NCI-H510A (cell line): Measurements from ENCODE around the gene FASTK.

ENCODE experiments used
- DNase-seq: peaks from one replicate; lab custom pipeline; 2025; lab: John Stamatoyannopoulos, UW

FASTK gene

DNA sequence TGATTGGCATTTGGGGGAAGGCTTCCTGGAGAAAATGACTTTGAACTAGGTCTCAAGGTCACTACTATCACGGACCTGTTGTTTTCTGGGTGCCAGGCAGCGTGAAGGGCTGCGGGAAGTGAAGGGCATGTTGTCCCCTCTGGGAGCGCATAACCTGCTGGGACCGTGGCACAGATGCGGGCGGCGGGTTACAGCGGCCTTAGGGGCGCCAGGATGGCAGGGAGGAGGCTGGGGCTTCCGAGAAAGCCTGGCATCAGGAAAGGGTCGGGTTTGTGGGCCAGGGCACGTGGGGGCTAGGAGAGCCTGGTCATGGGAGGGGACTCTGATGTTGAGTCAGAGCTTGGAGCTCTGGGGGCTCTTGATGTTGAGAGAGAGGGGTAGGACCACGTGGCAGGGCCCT, 15.1 kb downstream of the FASTK start:
- no peak for DNase-seq

DNA sequence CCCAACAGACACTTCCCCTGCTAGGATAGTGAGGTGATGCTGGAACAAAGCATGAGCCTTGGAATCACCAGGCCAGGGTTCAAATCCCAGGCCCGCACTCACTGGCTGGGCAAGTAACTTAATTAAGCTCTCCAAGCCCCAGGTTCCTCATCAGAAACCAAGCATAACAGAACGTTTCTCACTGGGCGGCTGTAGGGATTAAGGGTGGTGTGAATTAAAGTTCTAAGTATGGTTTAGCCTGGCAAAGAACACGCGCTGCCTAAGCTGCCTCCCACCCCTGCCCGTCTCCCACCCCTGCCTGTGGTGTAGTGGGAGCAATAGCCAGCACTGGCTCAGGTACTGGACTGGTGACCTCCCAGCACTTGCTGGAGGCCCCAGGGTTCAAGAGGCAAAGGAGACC, 15.6 kb downstream of the FASTK start:
- no peak for DNase-seq

- no peak for DNase-seq
Observed at GRCh38 chr7:151064454-151064853, 16.2 kb downstream of the FASTK start.

DNA sequence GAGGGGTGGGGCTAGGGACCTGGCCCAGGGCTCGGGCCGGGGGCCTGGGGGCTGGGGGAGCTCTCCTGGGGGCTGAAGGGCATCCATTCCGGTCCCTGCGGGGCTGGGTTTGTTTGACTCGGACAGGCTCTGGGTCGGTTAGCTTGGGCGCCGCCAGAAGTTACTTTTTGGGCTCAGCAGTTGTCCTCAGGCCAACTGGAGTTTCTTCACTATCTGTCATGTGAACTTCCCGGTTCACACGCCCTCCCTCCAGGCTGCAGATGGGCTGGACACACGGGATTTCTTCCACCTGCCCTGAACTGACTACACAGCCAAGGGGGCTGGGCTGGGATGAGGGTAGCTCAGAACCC, 17.4 kb downstream of the FASTK start:
- no peak for DNase-seq

DNA sequence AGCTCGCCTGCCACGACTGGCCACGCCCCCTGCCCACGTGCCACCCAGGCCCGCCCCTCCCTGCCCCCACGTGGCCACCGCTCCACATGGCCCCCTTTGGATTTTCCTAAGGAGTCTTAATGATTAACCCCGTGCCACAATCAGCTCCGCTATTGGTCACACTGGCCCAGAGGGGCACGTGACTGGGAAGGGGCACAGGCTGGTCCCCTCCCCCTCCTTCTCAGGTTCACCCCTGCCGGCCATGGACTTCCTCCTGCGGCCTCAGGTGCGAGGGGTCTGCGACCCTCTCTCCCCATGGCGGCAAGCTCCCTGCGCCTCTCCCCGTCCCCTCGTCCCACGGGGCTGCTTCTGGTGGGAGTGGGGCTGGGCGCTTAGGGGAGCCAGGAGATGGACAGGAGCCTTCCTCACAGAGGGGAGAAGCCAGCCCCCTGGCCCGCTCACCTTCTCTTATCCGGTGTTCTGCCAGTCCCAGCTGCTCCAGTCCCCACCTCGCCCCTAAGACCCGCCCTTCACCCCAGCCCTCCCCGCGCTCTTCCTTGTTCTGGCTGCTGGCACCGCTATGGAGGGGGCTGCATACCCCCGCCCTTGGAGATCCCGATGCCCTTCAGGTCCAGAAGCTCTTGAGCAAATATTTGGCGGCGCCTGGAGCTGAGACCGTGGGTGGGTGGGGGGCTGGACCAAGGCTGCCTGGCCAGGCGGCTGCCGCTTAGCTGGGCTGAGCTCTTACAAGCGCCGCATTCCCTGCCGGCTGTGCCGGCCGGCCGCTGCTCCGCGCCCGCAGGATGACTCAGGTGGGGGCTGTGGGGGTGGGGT, 18.0 kb downstream of the FASTK start:
- DNase-seq = no peak

DNA sequence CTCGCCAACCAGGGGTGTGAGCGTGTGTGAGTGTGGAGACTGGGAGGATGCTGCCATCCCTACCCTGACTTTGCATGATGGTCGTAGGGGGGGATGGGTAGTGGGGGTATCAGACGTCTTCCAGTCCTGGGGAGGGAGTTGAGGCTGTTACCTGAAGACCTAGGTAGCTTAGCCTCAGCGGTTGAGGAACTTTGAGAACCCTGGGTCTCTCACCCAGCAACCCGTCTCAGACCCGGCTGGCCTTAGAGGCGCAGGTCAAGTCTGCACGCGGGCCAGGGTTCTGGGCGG, 18.6 kb downstream of the FASTK start:
- DNase-seq = no peak

GRCh38 chr7:151061213-151062110, 19.1 kb downstream of the FASTK start:
- DNase-seq = no peak

- DNase-seq = no peak
Observed at GRCh38 chr7:151060416-151061212, 20.0 kb downstream of the FASTK start.

DNA sequence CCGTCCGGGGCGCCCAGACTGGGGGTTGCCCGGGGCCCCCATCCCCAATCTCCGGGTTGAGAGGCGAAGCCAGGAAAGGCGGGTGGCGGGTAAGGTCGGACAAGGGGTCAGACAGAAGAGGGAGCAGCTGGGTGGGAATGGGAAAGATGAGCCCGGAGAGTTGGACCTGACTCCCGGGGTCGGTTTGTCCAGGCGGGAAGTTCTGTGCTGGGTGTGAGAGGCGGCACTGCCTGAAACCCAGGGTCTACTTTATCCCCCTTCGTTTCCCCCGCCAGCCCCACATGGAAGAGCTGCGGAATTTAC, 20.5 kb downstream of the FASTK start:
- DNase-seq = no peak

GRCh38 chr7:151059367-151060112, 21.1 kb downstream of the FASTK start, which contains the start of gene SLC4A2:
Gene SLC4A2 (plus strand): TSS chr7:151059589. CDS start chr7:151061988, 2,399 bp downstream.
- DNase-seq = no peak

- no peak for DNase-seq
Observed at GRCh38 chr7:151058781-151059366, 21.7 kb downstream of the FASTK start.

GRCh38 chr7:151057989-151058780, 22.4 kb downstream of the FASTK start:
- DNase-seq = peak; percentile 95

DNA sequence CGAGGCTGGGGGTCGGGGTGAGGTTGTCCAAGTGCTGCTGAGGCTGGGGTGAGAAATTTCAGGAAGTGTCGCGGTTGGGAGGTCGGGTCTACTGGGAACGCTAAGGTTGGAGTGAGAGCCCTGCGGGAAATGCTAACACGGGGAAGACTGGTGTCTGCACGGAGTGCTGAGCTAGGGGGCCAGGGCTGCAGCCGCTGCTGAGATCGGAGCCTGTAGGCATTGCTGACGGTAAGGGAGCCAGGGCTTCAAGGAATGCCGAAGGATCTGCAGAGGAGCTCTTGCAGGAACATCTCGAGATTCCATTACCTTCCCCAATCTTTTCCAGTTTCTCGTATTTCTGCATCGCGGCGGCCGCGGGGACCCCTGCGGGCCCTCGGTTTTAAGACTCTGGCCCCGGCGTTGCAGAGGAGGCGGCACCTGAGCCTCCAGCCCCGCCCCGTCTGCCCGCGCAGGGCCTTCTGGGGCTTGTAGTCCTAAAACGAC, 23.1 kb downstream of the FASTK start, which contains the start of gene CDK5:
Gene CDK5 (minus strand): TSS at position 392 of the 483 bp plus-strand sequence. CDS start 49 bp downstream, at position 343.
- no peak for DNase-seq

GRCh38 chr7:151056666-151057505, 23.7 kb downstream of the FASTK start:
- DNase-seq = no peak

DNA sequence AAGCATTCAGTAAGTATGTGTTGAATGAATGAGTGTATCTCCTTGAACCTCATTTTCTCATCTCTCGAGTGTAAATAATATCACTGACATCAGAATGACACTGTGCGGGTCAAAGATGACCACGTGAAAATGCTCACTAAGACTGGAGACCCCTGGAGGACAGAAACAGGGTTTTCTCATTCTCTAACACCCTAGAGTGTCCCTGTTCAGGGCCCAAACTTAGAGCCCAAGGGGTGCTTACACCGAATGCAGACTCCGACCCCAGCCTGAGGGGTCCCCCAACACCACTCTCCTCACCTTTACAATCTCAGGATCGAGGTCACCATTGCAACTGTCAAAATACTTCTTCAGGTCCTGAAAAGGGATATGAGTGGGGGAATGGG, 24.3 kb downstream of the FASTK start:
- DNase-seq = no peak

- DNase-seq = no peak
Observed at GRCh38 chr7:151053751-151054150, 26.9 kb downstream of the FASTK start.

DNA sequence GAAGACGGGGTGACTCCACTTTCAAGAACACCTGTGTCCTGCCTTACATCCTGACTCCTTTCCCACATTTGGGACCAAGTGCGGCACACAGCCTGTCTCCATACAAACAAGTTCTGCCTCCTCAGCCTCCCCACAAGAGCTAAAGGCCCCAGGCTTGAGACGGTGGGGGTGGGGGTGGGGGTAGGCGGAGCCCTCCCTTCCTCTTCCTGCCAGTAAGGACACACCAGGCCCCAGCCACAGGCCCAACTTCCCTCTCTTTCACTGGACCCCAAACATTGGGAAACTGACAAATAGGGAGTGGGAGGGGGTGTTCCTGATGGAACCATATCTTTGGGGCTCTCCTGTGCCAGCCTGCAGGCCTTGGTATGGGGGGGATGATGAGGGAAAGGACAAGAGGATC, 27.5 kb downstream of the FASTK start:
- DNase-seq = no peak

DNA sequence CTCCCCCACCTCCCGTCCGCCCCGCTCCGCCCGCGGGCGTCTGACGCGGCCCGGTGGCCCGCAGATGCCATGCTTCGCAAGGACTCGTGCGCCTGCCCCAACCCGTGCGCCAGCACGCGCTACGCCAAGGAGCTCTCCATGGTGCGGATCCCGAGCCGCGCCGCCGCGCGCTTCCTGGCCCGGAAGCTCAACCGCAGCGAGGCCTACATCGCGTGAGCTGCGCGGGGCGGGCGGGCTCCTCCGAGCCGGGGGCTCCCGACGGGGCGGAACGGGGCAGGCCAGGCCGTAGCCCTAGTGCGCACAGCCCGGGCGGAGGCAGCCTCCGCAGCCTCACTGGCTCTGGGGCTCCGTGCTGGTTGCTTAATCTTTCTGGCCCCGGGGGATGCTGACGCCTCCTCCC, 29.5 kb downstream of the FASTK start:
- DNase-seq = no peak

GRCh38 chr7:151048911-151049463, 31.6 kb downstream of the FASTK start:
- DNase-seq = no peak
